GM21360 (cell line): ENCODE data around the gene PLBD2.
A peak's percentile ranks its signal among the peaks of the same experiment; 100 is the strongest.

Experiments used
- ATAC-seq: cut with Tn5 transposase; IDR thresholded peaks from one replicate; pipeline ENCODE4 v1.9.1; 2021; ENCODE audit warnings: mild to moderate bottlenecking, moderate library complexity; ENCODE audit not compliant: unreplicated experiment

PLBD2 gene

GRCh38 chr12:113392988-113393579 lies 34.7 kb downstream of the PLBD2 start:
- peak; percentile 52 for ATAC-seq

- no peak for ATAC-seq
Measured at GRCh38 chr12:113393749-113394148, 35.4 kb downstream of the PLBD2 start.

DNA sequence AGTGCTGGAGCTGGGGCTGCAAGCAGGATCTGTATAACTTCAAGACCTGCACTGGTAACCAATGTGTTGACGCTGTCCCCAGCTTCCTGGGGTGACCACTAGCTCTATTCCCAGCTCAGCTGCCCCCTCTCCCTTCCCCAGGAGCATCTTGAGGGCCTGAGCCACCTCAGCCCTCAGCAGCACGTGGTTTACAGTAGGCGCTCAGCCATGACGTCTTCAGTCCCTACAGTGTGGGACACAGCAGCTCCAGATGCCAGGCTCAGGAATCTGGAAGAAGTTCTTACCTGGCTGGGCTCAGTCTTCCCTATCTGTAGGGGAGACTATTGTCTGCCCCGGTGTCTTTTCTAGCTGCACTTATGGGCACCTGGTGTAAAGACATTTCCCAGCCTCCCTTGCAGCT lies 36.7 kb downstream of the PLBD2 start:
- ATAC-seq = no peak

DNA sequence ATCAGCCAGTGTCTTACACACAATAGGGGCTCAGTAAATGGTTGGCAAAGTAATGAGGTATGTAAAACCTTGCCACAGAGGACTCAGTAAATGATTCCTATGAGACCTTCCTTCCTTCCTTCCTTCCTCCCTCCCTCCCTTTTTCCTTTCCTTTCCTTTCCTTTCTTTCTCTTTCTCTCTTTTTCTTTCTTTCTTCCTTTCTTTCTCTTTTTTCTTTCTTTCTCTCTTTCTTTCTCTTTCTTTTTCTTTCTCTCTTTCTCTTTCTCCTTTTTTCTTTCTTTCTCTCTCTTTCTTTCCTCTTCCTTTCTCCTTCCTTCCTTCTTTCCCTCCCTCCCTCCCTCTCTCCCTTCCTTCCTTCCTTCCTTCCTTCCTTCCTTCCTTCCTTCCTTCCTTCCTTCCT lies 37.8 kb downstream of the PLBD2 start:
- no peak for ATAC-seq

DNA sequence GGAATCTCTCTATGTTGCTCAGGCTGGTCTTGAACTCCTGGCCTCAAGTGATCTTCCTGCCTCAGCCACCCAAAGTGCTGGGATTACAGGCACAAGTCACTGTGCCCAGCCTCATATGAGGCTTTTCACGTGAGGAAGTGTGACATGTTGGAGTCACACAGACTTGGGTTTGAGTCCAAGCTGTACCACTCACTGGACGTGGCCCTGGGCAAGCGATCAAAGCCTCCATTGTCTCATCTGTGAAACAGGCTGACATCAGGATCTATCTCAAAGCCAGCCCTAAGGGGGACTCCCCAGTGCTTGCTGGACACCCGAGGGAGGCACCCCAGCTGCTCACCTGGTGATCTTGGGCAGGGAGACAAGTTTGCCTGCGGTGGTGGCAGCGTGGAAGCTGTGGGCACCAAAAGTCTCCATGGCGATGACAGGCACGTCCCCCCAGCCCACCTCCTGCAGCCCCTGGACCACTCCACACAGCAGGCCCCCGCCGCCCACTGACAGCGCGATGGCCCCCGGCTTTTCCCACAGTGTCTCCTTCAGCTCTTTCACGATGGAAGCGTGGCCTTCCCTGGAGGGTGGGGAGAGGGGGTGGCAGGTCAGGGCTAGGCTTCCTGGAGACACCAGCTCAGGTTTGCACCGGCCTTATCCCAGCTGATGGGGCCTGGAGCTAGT lies 38.6 kb downstream of the PLBD2 start:
- ATAC-seq = no peak

- ATAC-seq = no peak
Measured at GRCh38 chr12:113397497-113398197, 39.3 kb downstream of the PLBD2 start.

- ATAC-seq = no peak
Measured at GRCh38 chr12:113398346-113399290, 40.2 kb downstream of the PLBD2 start.

GRCh38 chr12:113399490-113399889 lies 41.1 kb downstream of the PLBD2 start:
- ATAC-seq = no peak

DNA sequence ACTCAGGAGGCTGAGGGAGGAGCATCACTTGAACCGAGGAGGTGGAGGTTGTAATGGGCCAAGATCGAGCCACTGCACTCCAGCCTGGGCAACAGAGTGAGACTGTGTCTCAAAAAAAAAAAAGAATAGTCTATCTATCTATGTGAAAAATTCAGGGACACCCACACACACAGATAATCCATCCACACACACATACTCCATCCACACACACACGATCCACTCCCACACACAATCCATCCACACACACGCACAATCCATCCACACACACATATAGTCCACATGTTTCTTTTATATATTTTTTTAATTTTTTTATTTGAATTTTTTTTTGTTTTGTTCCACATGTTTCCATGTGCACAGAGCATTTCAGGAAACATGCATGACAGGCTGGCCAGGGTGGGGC lies 42.0 kb downstream of the PLBD2 start:
- no peak for ATAC-seq

DNA sequence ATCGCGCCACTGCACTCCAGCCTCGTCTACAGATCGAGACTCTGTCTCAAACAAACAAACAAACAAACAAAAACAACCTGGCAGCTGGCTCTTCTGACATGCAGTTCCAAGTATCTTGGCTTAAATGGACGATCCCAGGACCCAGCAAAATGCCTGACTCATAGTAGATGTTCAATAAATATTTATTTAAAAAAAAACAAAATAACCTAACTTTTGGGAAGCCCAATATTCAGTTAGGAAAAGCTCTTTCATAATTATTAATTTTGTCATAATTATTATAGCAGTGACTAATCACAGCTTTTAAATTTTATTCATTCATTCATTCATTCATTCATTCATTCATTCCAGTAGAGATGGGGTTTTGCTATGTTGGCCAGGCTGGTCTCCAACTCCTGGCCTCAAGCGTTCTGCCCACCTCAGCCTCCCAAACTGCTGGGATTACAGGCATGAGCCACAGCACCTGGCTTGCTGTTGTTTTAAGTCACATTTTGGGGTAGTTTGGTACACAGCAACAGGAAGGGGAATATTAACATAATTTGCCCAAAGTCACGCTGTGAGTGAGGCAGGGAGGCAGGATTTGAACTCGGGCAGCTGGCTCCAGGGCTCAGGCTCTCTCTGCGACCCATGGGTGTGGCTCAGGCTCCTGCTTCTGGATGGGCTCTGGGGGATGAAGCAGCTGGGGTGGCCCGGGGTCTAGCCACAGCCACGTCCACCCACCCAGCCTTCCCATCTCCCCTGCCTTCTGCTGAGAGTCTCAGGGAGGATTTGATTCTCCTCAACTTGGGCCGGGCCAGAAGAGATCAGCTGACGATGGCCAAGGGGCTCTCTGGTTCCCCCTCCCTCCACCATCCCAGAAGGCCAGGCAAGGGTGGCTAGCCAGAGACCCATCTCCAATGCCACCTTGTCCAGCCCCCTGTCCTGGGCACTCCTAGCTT lies 42.9 kb downstream of the PLBD2 start:
- ATAC-seq = no peak

DNA sequence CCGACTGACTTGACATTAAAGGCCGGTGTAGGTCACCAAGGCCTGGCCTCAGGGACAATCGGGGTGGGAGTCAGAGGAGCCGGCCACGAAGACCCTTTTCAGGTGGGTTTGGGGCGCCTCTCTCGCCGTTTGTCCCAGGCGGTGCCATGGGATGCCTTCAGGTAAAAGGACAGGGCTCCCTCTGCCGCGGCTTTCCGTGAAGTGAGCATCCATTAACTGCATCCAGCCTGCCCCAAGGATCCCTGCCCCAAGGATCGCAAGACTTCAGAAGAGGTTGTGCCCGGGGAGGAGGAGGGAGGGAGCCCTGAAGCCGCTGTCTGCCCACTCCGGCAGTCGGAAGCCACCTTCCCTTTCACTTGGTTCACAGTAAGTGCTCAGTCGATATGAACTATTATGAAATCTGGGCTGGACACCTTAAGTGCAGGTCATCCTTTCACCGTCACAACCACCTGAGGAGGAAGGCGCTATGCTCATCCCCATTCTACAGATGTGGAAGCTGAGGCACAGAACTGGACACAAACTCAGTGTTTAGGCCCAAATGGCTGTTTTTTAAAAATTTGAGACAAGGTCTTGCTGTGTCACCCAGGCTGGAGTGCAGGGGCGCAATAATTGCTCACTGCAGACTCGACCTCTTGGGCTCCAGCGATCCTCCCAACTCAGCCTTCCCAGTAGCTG lies 44.3 kb downstream of the PLBD2 start:
- ATAC-seq = no peak

DNA sequence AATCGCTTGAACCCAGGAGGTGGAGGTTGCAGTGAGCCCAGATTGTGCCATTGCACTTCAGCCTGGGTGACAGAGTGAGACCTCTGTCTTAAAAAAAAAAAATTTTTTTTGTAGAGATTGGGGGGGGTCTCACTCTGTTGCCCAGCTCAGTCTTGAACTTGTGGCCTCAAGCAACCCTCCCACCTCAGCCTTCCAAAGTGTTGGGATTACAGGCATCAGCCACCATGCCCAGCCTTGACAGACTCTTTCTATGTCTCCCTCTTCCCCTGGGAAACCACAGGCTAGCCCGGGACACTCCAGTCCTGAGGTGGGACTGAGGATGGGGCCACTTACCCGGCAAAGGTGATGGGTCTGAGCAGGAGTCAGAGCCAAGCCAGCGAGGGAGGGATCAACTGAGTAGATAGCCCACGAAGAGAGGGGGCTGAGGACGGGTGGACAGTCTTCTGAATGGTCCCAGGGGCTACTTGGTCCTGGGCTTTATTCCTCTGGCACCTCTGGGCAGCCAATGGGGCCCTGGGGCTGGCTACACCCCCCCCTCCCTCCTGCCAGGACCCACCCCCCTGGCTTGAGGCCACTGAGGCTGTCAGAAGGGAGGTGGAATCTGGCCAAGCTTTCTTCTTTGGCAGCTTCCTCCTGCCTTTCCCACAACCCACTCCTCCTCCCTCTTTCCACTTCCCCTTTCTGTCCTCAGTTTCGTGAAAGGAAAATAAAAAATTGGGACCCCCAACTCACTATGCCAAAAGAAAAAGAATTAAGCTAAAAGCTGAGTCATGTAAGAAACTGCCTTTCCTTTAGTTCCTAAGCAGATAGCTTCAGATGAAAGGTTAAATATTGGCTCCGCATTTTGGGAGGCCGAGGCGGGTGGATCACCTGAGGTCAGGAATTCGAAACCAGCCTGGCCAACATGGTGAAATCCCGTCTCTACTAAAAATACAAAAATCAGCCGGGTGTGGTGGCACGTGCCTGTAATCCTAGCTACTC lies 45.3 kb downstream of the PLBD2 start, which contains the start of gene SDS:
TSS of gene SDS (minus strand) at position 453 of the 981 bp plus-strand sequence. CDS start 4,179 bp downstream, outside the sequence.
- no peak for ATAC-seq

DNA sequence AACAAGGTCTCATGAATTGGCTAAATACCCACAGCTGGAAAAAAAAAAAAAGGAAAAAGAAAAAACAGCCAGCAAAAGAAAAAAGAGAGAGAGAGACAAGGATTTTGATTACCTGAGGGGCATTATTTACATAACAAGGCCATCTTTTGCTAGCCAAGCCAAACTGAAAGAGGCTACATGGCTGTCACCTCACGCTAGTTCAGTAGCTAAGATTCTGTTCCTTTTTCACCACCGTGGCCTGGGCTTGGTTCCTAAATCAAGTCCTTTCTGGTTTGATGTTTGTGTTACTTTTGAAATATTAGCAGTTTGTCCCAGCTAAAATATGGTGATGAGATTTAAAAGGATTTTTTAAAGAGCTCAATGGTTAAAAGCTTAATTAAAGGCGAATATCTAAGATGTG lies 47.3 kb downstream of the PLBD2 start:
- ATAC-seq = no peak

GRCh38 chr12:113407931-113408600 lies 49.7 kb downstream of the PLBD2 start:
- no peak for ATAC-seq

GRCh38 chr12:113408756-113409298 lies 50.4 kb downstream of the PLBD2 start:
- no peak for ATAC-seq

DNA sequence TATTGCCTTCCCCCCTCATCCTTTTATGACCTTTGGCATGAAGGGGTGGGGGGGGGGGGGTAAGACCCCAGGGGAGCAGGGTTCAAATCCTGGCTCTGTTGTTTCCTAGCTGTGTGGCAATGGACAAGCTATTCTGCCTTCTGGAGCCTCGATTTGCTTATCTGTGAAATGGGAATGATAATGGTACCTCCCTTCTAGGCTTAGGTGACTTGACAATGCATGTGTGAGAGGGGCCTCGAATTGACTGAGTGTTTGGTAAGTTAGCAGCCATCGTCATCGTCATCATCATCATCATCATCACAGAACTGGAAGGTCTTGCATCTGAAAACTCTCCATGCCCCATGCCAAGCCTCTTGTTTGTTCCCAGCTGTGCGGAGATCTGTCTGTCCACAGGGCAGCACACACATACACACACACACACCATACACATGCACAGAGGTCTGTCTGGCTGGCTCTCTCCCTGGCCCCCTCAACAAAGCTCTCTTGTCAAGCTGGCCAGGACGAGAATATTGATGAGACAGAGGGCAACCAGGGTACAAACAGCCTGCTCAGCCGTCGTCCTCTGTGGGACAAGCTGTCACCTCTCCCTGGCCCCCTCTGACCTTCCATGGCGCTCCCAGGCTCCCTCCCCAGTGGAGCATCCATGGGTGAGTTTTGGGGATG lies 51.2 kb downstream of the PLBD2 start:
- no peak for ATAC-seq

GRCh38 chr12:113413488-113413939 lies 55.1 kb downstream of the PLBD2 start:
- no peak for ATAC-seq
